ENCODE results near the gene NAGS. TPM values are rescaled to one million over a fixed set of nuclear protein-coding genes. Genes with fewer than 3 reads are reported as not detected.
"Not testable (repeated sequence)": the region's sequence is repeated elsewhere in the genome, so short reads cannot be mapped to it uniquely, and the experiment has no call there.

NAGS gene
- total and polyA plus RNA-seq, 8 donors: 2.4 to 7.0 (median 3.7) TPM

GRCh38 chr17:44030482-44030881 is 26.1 kb downstream of the NAGS start:
- H3K9me3 ChIP-seq: no peaks in the 10 kb centered on the region
- intact Hi-C loops (cut with DNase I): no loop called here
- no peaks in the 10 kb centered on the region for H3K27me3 ChIP-seq
- no peak overlapping the region for H3K4me3 ChIP-seq
- H3K27ac ChIP-seq: no peak overlapping the region
- ATAC-seq (no peak), DNase-seq (no peak)
- H3K36me3 ChIP-seq: peaks cover 0 to 50% of the 10 kb centered on the region in 2 donors
- H3K4me1 ChIP-seq: no peaks in the 10 kb centered on the region
- no peak for TF ChIP-seq CTCF (IDR thresholded peaks at IDR 0.05)

GRCh38 chr17:44033861-44034408 is 29.5 kb downstream of the NAGS start:
- DNase-seq (no peak), ATAC-seq (no peak)
- H3K4me1 ChIP-seq: no peaks in the 10 kb centered on the region
- H3K27me3 ChIP-seq: no peaks in the 10 kb centered on the region
- no peak overlapping the region for H3K27ac ChIP-seq
- H3K4me3 ChIP-seq: no peak overlapping the region
- no peak for TF ChIP-seq CTCF (IDR thresholded peaks at IDR 0.05)
- peaks cover 0 to 73% of the 10 kb centered on the region in 2 donors for H3K36me3 ChIP-seq
- no peaks in the 10 kb centered on the region for H3K9me3 ChIP-seq
- intact Hi-C loops (cut with DNase I): no loop called here

GRCh38 chr17:44034688-44035087 is 30.3 kb downstream of the NAGS start:
- DNase-seq; H3K27ac ChIP-seq; H3K9me3 ChIP-seq; H3K4me1 ChIP-seq; H3K4me3 ChIP-seq; ATAC-seq; intact Hi-C loops (cut with DNase I); H3K27me3 ChIP-seq: not testable (repeated sequence)
- peaks cover 0 to 75% of the 10 kb centered on the region in 2 donors for H3K36me3 ChIP-seq

DNA sequence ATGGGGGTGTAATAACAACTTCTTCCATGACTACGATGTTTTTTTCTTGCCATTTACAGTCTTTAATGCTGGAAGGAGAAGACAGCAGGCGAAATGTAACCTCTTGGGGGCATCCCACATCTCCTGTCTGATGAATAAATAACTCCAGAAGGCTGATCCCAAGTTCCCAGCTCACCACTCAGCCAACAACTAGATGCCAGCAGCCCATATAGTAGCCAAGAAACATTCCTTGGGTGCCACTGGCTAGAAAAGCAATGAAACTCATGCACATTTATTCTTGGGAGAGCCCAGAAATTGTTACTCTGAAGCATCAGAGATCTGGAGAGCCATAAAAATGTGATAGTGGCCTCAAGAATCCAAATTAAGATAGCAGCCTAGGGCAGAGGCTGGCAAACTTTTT is 33.0 kb downstream of the NAGS start:
- intact Hi-C loops (cut with DNase I): no loop called here

GRCh38 chr17:44038604-44039011 is 34.2 kb downstream of the NAGS start:
- H3K36me3 ChIP-seq: peaks cover 0 to 47% of the 10 kb centered on the region in 2 donors
- no peaks in the 10 kb centered on the region for H3K9me3 ChIP-seq
- intact Hi-C loops (cut with DNase I): no loop called here
- H3K4me3 ChIP-seq: no peak overlapping the region
- ATAC-seq (no peak), DNase-seq (no peak)
- H3K27me3 ChIP-seq: no peaks in the 10 kb centered on the region
- peaks cover 12 to 35% of the 10 kb centered on the region in 2 donors for H3K4me1 ChIP-seq
- H3K27ac ChIP-seq: no peak overlapping the region
- no peak for TF ChIP-seq CTCF (IDR thresholded peaks at IDR 0.05)

More for the DNA sequence above, 33.0 kb downstream of the NAGS start:
- ATAC-seq (no peak), DNase-seq (no peak)
- Histone ChIP-seq H3K4me1 (peaks cover 11 to 24% of the 10 kb centered on the region in 2 donors), H3K9me3 (no peaks in the 10 kb centered on the region), H3K27ac (no peak overlapping the region), H3K36me3 (peaks cover 0 to 59% of the 10 kb centered on the region in 2 donors), H3K27me3 (no peaks in the 10 kb centered on the region), H3K4me3 (no peak overlapping the region)
- no peak for TF ChIP-seq CTCF (IDR thresholded peaks at IDR 0.05)
